ENCODE measurements around the gene PRKCB. TPM values are rescaled to one million over a fixed set of nuclear protein-coding genes. Genes with fewer than 3 reads are reported as not detected.

The PRKCB gene
- total and polyA plus RNA-seq, 2 experiments from 2014 or later = 0.70 to 0.92 TPM

DNA sequence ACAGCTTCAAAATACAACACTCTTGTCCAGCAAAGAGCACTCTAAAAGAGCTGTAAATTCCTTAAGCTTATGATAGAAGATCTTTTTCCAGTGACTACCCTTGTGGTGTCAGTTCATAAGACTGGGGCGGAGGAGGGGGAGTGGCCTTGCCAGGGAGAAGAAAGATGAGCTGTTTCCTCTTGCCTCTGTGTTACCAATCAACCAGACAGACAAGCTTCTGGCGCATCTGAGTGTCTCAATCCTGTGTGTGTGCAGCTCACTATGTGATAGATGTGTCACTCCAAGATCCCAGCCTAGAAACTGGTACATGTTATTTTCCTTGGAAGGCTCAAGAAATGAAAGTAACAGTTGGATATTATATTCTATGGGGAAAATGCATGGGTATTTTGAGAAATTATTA, 253.0 kb downstream of the PRKCB start:
- Histone ChIP-seq H3K4me3 (no peak overlapping the region), H3K4me2 (no peak overlapping the region), H3K9me3 (ENCODE audit: low read depth) (no peaks in the 10 kb centered on the region), H2AFZ (no peak overlapping the region), H3K36me3 (replicated peaks; ENCODE audit: insufficient read depth, low read depth) (no peaks in the 10 kb centered on the region), H3K27me3 (no peaks in the 10 kb centered on the region), H3K4me1 (ENCODE audit: insufficient read depth) (no peaks in the 10 kb centered on the region), H3K79me2 (no peaks in the 10 kb centered on the region), H4K20me1 (ENCODE audit: insufficient read depth, poor library complexity, severe bottlenecking) (no peaks in the 10 kb centered on the region), H3K9me2 (replicated peaks; ENCODE audit: insufficient read depth) (no peaks in the 10 kb centered on the region), H3K27ac (no peak overlapping the region)
- TF ChIP-seq, protein P1, sequence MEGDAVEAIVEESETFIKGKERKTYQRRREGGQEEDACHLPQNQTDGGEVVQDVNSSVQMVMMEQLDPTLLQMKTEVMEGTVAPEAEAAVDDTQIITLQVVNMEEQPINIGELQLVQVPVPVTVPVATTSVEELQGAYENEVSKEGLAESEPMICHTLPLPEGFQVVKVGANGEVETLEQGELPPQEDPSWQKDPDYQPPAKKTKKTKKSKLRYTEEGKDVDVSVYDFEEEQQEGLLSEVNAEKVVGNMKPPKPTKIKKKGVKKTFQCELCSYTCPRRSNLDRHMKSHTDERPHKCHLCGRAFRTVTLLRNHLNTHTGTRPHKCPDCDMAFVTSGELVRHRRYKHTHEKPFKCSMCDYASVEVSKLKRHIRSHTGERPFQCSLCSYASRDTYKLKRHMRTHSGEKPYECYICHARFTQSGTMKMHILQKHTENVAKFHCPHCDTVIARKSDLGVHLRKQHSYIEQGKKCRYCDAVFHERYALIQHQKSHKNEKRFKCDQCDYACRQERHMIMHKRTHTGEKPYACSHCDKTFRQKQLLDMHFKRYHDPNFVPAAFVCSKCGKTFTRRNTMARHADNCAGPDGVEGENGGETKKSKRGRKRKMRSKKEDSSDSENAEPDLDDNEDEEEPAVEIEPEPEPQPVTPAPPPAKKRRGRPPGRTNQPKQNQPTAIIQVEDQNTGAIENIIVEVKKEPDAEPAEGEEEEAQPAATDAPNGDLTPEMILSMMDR (IDR thresholded peaks at IDR 0.05; ENCODE audit: poor library complexity) = no peak
- TF ChIP-seq EZH2 (IDR thresholded peaks at IDR 0.05; ENCODE audit: borderline replicate concordance) = no peak
- TF ChIP-seq EZH2phosphoT487 (IDR thresholded peaks at IDR 0.05; ENCODE audit: low read depth, severe bottlenecking, unreplicated experiment) = no peak
- WGBS (ENCODE audit: low lambda C conversion rate, missing lambda C conversion rate) = 49% methylated on average over 2 of the region's 2 CpGs
- DNase-seq (ENCODE audit: low spot score) = peak; percentile 13

GRCh38 chr16:24091125-24091524, 255.3 kb downstream of the PRKCB start:
- DNase-seq (ENCODE audit: low spot score) = no peak

GRCh38 chr16:24093049-24093448, 257.3 kb downstream of the PRKCB start:
- Histone ChIP-seq H3K27ac (no peak overlapping the region), H3K9me3 (ENCODE audit: low read depth) (no peaks in the 10 kb centered on the region), H3K4me2 (no peak overlapping the region), H3K36me3 (replicated peaks; ENCODE audit: insufficient read depth, low read depth) (no peaks in the 10 kb centered on the region), H3K9me2 (replicated peaks; ENCODE audit: insufficient read depth) (no peaks in the 10 kb centered on the region), H4K20me1 (ENCODE audit: insufficient read depth, poor library complexity, severe bottlenecking) (no peaks in the 10 kb centered on the region), H2AFZ (no peak overlapping the region), H3K79me2 (no peaks in the 10 kb centered on the region), H3K4me1 (ENCODE audit: insufficient read depth) (no peaks in the 10 kb centered on the region), H3K27me3 (no peaks in the 10 kb centered on the region), H3K4me3 (no peak overlapping the region)
- TF ChIP-seq EZH2 (IDR thresholded peaks at IDR 0.05; ENCODE audit: borderline replicate concordance) (no peak), EZH2phosphoT487 (IDR thresholded peaks at IDR 0.05; ENCODE audit: low read depth, severe bottlenecking, unreplicated experiment) (no peak)
- TF ChIP-seq, protein P1 (IDR thresholded peaks at IDR 0.05; ENCODE audit: poor library complexity) = no peak
- DNase-seq (ENCODE audit: low spot score) = no peak

More at GRCh38 chr16:24091125-24091524, 255.3 kb downstream of the PRKCB start:
- Histone ChIP-seq H3K79me2 (no peaks in the 10 kb centered on the region), H3K4me3 (no peak overlapping the region), H3K9me3 (ENCODE audit: low read depth) (no peaks in the 10 kb centered on the region), H3K4me1 (ENCODE audit: insufficient read depth) (no peaks in the 10 kb centered on the region), H3K36me3 (replicated peaks; ENCODE audit: insufficient read depth, low read depth) (no peaks in the 10 kb centered on the region), H3K4me2 (no peak overlapping the region), H4K20me1 (ENCODE audit: insufficient read depth, poor library complexity, severe bottlenecking) (no peaks in the 10 kb centered on the region), H3K9me2 (replicated peaks; ENCODE audit: insufficient read depth) (no peaks in the 10 kb centered on the region), H3K27me3 (no peaks in the 10 kb centered on the region), H2AFZ (no peak overlapping the region), H3K27ac (no peak overlapping the region)
- 66% methylated on average over 1 of the region's 1 CpG for WGBS (ENCODE audit: low lambda C conversion rate, missing lambda C conversion rate)
- TF ChIP-seq EZH2 (IDR thresholded peaks at IDR 0.05; ENCODE audit: borderline replicate concordance) (no peak), EZH2phosphoT487 (IDR thresholded peaks at IDR 0.05; ENCODE audit: low read depth, severe bottlenecking, unreplicated experiment) (no peak)
- TF ChIP-seq, protein P1 (IDR thresholded peaks at IDR 0.05; ENCODE audit: poor library complexity) = no peak

GRCh38 chr16:24094660-24095059, 258.9 kb downstream of the PRKCB start:
- Histone ChIP-seq H2AFZ (no peak overlapping the region), H3K27me3 (no peaks in the 10 kb centered on the region), H3K4me3 (no peak overlapping the region), H3K27ac (no peak overlapping the region), H3K36me3 (replicated peaks; ENCODE audit: insufficient read depth, low read depth) (no peaks in the 10 kb centered on the region), H4K20me1 (ENCODE audit: insufficient read depth, poor library complexity, severe bottlenecking) (no peaks in the 10 kb centered on the region), H3K4me2 (no peak overlapping the region), H3K4me1 (ENCODE audit: insufficient read depth) (no peaks in the 10 kb centered on the region), H3K9me2 (replicated peaks; ENCODE audit: insufficient read depth) (no peaks in the 10 kb centered on the region), H3K79me2 (no peaks in the 10 kb centered on the region), H3K9me3 (ENCODE audit: low read depth) (no peaks in the 10 kb centered on the region)
- no peak for DNase-seq (ENCODE audit: low spot score)
- WGBS (ENCODE audit: low lambda C conversion rate, missing lambda C conversion rate) = no CpG with 5 or more reads among the region's 1 CpG
- TF ChIP-seq, protein P1 (IDR thresholded peaks at IDR 0.05; ENCODE audit: poor library complexity) = no peak
- TF ChIP-seq EZH2 (IDR thresholded peaks at IDR 0.05; ENCODE audit: borderline replicate concordance) = no peak
- TF ChIP-seq EZH2phosphoT487 (IDR thresholded peaks at IDR 0.05; ENCODE audit: low read depth, severe bottlenecking, unreplicated experiment) = no peak
